Neural cell (in vitro differentiated cells): ENCODE measurements around the gene EP400. TPM values are rescaled to one million over a fixed set of nuclear protein-coding genes. Genes with fewer than 3 reads are reported as not detected.

Experiments
- H2AFZ ChIP-seq: fragments of 200-600, 300-800 bp; sonication (generic), shearing (Covaris generic); 2 replicates; pipeline ENCODE4 v1.6.0; 2014; ENCODE audit warnings: low read depth, mild to moderate bottlenecking, antibody characterized with exemption, low read length, moderate library complexity
- H3F3A ChIP-seq: fragments of 200-600 bp; shearing (Covaris generic); 2 replicates; pipeline ENCODE4 v1.6.1; 2016; ENCODE audit warnings: mild to moderate bottlenecking, moderate library complexity, mixed read lengths, antibody characterized with exemption, low read length; ENCODE audit not compliant: insufficient read depth, poor library complexity, severe bottlenecking
- H3K27ac ChIP-seq: fragments of 200-600, 300-800 bp; sonication (generic), shearing (Covaris generic); 2 replicates; pipeline ENCODE4 v1.5.1; 2014; ENCODE audit warnings: mild to moderate bottlenecking, low read length, moderate library complexity
- H3K27me3 ChIP-seq: fragments of 300-800, 200-600 bp; sonication (generic), shearing (Covaris generic); 2 replicates; pipeline ENCODE4 v1.6.0; 2014; ENCODE audit warnings: mild to moderate bottlenecking, low read depth, low read length, moderate library complexity; ENCODE audit not compliant: insufficient read depth
- H3K36me3 ChIP-seq: fragments of 300-800, 200-600 bp; sonication (generic), shearing (Covaris generic); 2 replicates; pipeline ENCODE4 v1.5.1; 2014; ENCODE audit warnings: mild to moderate bottlenecking, antibody characterized with exemption, low read length, moderate library complexity; ENCODE audit not compliant: insufficient read depth
- H3K4me2 ChIP-seq: fragments of 300-800, 200-600 bp; sonication (generic), shearing (Covaris generic); 2 replicates; pipeline ENCODE4 v1.6.0; 2014; ENCODE audit warnings: mild to moderate bottlenecking, low read length
- H3K4me3 ChIP-seq: fragments of 300-800, 200-600 bp; sonication (generic), shearing (Covaris generic); 2 replicates; pipeline ENCODE4 v1.5.1; 2014; ENCODE audit warnings: mild to moderate bottlenecking, low read length, moderate library complexity
- H3K79me2 ChIP-seq: fragments of 200-600 bp; shearing (Covaris generic); replicated peaks from 2 replicates; pipeline ENCODE4 v1.6.0; 2014; ENCODE audit warnings: mild to moderate bottlenecking, low read length, moderate library complexity; ENCODE audit not compliant: insufficient read depth
- H3K9ac ChIP-seq: fragments of 300-800, 200-600 bp; sonication (generic), shearing (Covaris generic); 2 replicates; pipeline ENCODE4 v1.6.1; 2016; ENCODE audit warnings: mild to moderate bottlenecking, low read length, mixed read lengths
- H3K9me2 ChIP-seq: fragments of 200-600 bp; shearing (Covaris generic); 2 replicates; pipeline ENCODE4 v1.6.1; 2016; ENCODE audit warnings: mild to moderate bottlenecking, low read length, mixed read lengths; ENCODE audit not compliant: insufficient read depth
- H3K9me3 ChIP-seq: fragments of 200-600, 300-800 bp; sonication (generic), shearing (Covaris generic); 2 replicates; pipeline ENCODE4 v1.6.1; 2016; ENCODE audit warnings: mild to moderate bottlenecking, mixed run types, low read length, moderate library complexity, mixed read lengths
- H4K20me1 ChIP-seq: fragments of 200-600 bp; shearing (Covaris generic); 2 replicates; pipeline ENCODE4 v1.6.1; 2016; ENCODE audit warnings: mild to moderate bottlenecking, mixed run types; ENCODE audit not compliant: insufficient read depth
- EP300 ChIP-seq: fragments of 450-650 bp; conservative IDR thresholded peaks from 2 replicates; pipeline ENCODE4 v1.6.1; 2014; ENCODE audit warnings: antibody characterized with exemption, mild to moderate bottlenecking, moderate library complexity; ENCODE audit not compliant: poor library complexity, severe bottlenecking
- EZH2 ChIP-seq: fragments of 200-600, 300-800 bp; shearing (Covaris generic), sonication (generic); IDR thresholded peaks from 2 replicates; pipeline ENCODE4 v1.6.1; 2014; ENCODE audit warnings: antibody characterized with exemption, low read length, borderline replicate concordance, mild to moderate bottlenecking; ENCODE audit not compliant: insufficient read depth, poor library complexity, severe bottlenecking
- MXI1 ChIP-seq: fragments of 450-650 bp; conservative IDR thresholded peaks from 2 replicates; pipeline ENCODE4 v1.6.1; 2014; ENCODE audit warnings: antibody characterized with exemption, mild to moderate bottlenecking; ENCODE audit not compliant: poor library complexity, severe bottlenecking
- POLR2AphosphoS5 ChIP-seq: IDR thresholded peaks from 2 replicates; pipeline ENCODE4 v1.6.1; 2012
- RAD21 ChIP-seq: fragments of 450-650 bp; conservative IDR thresholded peaks from 2 replicates; pipeline ENCODE4 v1.6.1; 2014; ENCODE audit warnings: antibody characterized with exemption, mild to moderate bottlenecking, moderate library complexity
- SMC3 ChIP-seq: fragments of 450-650 bp; conservative IDR thresholded peaks from 2 replicates; pipeline ENCODE4 v1.6.1; 2014; ENCODE audit warnings: antibody characterized with exemption, mild to moderate bottlenecking, moderate library complexity; ENCODE audit not compliant: poor library complexity
- TAF1 ChIP-seq: IDR thresholded peaks from 2 replicates; pipeline ENCODE4 v1.6.1; 2012; ENCODE audit warnings: low read depth
- polyA plus RNA-seq: library from polyadenylated mRNA; depleted of rRNA; stranded (reverse); fragments of >200 nt; gene quantifications from 2 replicates; pipeline ENCODE4 v1.2.3, GENCODE V29; 2014
- TF ChIP-seq, protein P1 (sequence below): IDR thresholded peaks from 2 replicates; pipeline ENCODE4 v1.6.1; 2012; ENCODE audit warnings: borderline replicate concordance
- TF ChIP-seq, protein P2 (sequence below): fragments of 450-650 bp; IDR thresholded peaks from 2 replicates; pipeline ENCODE4 v1.5.1; 2014; ENCODE audit warnings: antibody characterized with exemption, mild to moderate bottlenecking, moderate library complexity; ENCODE audit not compliant: poor library complexity, severe bottlenecking

EP400 gene
- polyA plus RNA-seq, 1 donor from 2014 or later: 19.4 TPM

DNA sequence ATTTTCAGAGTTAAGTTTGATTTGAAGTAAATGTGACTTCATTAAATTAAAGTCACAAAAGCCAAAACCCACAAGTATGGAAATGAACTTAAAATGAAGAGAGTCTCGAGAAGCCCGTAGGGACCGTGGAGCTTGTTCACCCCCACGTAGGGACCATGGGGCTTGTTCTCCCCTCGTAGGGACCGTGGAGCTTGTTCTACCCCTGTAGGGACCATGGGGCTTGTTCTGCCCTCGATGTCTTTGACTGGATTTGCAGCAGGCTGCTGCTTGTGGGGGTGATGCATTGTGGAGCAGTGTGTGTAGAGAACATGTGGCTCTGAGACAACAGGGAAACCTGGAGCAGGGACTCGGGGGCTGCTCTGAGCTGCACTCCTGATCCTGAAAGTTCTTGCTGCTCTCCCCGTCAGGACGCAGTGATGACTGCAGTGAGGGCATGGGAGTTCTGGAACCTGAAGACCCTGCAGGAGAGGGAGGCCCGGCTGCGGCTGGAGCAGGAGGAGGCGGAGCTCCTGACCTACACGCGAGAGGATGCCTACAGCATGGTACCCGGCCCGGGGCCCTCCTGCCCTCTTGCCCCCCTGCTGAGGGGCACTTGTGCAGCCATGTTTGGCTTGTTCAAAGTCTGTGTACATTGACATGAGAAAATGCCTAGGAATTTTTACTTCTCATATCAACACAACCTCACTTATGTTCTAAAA lies 94.2 kb downstream of the EP400 start:
- Histone ChIP-seq H2AFZ (no peak overlapping the region), H3K27me3 (no peaks in the 10 kb centered on the region), H3K36me3 (peaks cover 11% of the 10 kb centered on the region)

DNA sequence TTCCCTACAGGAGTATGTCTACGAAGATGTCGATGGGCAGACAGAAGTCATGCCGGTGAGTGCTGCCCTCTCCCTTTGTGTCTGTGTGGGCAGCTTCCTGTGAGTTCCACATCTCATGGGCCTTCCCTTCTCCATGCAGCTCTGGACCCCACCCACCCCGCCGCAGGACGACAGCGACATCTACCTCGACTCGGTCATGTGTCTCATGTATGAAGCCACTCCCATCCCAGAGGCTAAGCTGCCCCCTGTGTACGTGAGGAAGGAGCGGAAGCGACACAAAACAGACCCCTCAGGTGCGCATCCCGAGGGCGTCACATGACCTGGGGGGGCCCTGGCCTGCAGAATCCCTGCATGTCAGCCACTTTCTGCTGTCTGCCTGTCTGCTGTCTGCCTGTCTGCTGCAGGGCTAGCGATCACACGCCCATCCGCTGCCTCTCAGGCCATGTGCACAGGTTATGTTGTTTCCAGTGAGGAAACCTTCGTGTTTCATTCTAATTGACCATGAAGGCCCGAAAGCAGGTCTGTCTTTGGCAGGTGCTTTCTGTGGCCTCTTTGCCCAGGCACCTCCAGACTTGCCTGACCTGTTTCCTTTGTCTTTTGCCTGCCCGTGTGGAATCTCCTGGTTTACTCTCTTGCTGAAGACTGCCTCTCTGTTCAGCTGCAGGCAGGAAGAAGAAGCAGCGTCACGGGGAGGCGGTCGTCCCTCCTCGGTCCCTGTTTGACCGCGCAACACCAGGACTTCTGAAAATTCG lies 95.1 kb downstream of the EP400 start:
- Histone ChIP-seq H3K27ac (no peak overlapping the region), H3K79me2 (no peaks in the 10 kb centered on the region), H2AFZ (no peak overlapping the region), H3K9me2 (no peaks in the 10 kb centered on the region), H3K9me3 (no peaks in the 10 kb centered on the region), H3K27me3 (no peaks in the 10 kb centered on the region), H3K9ac (no peak overlapping the region), H4K20me1 (no peaks in the 10 kb centered on the region), H3K4me3 (no peak overlapping the region), H3K36me3 (peaks cover 11% of the 10 kb centered on the region), H3K4me2 (no peak overlapping the region), H3F3A (no peaks in the 10 kb centered on the region)
- TF ChIP-seq POLR2AphosphoS5: no peak
- no peak for TF ChIP-seq SMC3
- TF ChIP-seq EZH2: no peak
- TF ChIP-seq, protein P1, sequence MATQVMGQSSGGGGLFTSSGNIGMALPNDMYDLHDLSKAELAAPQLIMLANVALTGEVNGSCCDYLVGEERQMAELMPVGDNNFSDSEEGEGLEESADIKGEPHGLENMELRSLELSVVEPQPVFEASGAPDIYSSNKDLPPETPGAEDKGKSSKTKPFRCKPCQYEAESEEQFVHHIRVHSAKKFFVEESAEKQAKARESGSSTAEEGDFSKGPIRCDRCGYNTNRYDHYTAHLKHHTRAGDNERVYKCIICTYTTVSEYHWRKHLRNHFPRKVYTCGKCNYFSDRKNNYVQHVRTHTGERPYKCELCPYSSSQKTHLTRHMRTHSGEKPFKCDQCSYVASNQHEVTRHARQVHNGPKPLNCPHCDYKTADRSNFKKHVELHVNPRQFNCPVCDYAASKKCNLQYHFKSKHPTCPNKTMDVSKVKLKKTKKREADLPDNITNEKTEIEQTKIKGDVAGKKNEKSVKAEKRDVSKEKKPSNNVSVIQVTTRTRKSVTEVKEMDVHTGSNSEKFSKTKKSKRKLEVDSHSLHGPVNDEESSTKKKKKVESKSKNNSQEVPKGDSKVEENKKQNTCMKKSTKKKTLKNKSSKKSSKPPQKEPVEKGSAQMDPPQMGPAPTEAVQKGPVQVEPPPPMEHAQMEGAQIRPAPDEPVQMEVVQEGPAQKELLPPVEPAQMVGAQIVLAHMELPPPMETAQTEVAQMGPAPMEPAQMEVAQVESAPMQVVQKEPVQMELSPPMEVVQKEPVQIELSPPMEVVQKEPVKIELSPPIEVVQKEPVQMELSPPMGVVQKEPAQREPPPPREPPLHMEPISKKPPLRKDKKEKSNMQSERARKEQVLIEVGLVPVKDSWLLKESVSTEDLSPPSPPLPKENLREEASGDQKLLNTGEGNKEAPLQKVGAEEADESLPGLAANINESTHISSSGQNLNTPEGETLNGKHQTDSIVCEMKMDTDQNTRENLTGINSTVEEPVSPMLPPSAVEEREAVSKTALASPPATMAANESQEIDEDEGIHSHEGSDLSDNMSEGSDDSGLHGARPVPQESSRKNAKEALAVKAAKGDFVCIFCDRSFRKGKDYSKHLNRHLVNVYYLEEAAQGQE: no peak
- no peak for TF ChIP-seq TAF1
- TF ChIP-seq, protein P2, sequence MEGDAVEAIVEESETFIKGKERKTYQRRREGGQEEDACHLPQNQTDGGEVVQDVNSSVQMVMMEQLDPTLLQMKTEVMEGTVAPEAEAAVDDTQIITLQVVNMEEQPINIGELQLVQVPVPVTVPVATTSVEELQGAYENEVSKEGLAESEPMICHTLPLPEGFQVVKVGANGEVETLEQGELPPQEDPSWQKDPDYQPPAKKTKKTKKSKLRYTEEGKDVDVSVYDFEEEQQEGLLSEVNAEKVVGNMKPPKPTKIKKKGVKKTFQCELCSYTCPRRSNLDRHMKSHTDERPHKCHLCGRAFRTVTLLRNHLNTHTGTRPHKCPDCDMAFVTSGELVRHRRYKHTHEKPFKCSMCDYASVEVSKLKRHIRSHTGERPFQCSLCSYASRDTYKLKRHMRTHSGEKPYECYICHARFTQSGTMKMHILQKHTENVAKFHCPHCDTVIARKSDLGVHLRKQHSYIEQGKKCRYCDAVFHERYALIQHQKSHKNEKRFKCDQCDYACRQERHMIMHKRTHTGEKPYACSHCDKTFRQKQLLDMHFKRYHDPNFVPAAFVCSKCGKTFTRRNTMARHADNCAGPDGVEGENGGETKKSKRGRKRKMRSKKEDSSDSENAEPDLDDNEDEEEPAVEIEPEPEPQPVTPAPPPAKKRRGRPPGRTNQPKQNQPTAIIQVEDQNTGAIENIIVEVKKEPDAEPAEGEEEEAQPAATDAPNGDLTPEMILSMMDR: no peak
- no peak for TF ChIP-seq EP300
- TF ChIP-seq RAD21: no peak

More for the DNA sequence above, 94.2 kb downstream of the EP400 start:
- Histone ChIP-seq H3K4me3 (no peak overlapping the region), H3K79me2 (no peaks in the 10 kb centered on the region), H4K20me1 (no peaks in the 10 kb centered on the region), H3K9me3 (no peaks in the 10 kb centered on the region), H3K9me2 (no peaks in the 10 kb centered on the region), H3K27ac (no peak overlapping the region), H3K4me2 (no peak overlapping the region), H3K9ac (no peak overlapping the region), H3F3A (no peaks in the 10 kb centered on the region)
- TF ChIP-seq SMC3 (no peak), EP300 (no peak), TAF1 (no peak), POLR2AphosphoS5 (no peak), MXI1 (no peak), EZH2 (no peak), RAD21 (no peak)
- TF ChIP-seq, protein P1: no peak
- TF ChIP-seq, protein P2: no peak
